Measurements from ENCODE around the gene PBLD.
A peak's percentile ranks its signal among the peaks of the same experiment; 100 is the strongest.

PBLD gene

DNA sequence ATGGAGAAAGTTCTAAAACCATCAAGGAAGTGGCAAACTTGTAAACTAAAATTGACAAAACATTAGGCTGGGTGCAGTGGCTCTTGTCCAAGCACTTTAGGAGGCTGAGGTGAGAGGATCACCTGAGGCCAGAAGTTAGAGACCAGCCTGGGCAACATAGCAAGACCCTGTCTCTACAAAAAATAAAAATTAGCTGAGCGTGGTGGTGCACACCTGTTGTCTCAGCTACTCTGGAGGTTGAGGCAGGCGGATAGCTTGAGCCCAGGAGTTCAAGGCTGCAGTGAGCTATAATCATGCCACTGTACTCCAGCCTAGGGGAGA lies 30.3 kb downstream of the PBLD start:
- in situ Hi-C loops (cut with MboI; ENCODE audit: low sequenced_read_pairs, unreplicated experiment): loop anchor here (25.0 kb wide), 1 partner anchor 440 kb away; no protein-coding TSS in a partner anchor
- no peak for TF ChIP-seq CTCF (IDR thresholded peaks at IDR 0.05; ENCODE audit: borderline replicate concordance, control extremely low read depth, extremely low read depth, insufficient read depth, missing control alignments)
- DNase-seq (ENCODE audit: low spot score): no peak

DNA sequence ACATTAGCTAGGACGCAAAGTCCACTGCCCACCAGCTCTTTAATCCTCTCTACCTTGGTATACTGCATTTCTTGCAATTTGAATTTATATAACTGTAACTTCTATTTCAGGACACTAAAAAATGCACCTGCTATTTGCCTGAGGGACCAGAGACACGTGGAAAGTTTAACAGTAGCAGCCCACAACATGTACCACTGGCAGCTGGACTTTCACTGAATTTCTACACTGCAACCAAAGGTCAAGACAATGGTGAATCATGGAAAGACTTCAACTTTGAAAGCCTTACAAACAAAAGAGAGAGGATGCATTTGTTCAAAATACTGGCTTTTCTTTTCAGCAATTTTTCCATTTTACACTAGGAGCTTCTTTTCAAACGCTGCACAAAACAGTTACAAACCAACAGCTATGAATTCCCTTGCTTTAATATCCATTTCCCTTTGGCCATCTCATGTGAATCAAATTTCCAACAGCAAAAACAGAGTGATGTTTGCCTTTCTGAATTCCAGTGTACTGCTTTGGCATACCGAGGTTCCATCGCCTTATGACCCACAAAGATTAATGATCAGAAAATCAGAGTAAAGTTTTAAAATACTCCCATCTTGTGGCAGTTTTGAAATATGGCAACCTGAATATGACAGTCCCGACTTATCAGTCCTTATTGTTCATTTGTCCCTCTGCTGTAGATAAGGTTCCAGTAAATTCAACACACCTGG lies 30.8 kb downstream of the PBLD start:
- TF ChIP-seq CTCF (IDR thresholded peaks at IDR 0.05; ENCODE audit: borderline replicate concordance, control extremely low read depth, extremely low read depth, insufficient read depth, missing control alignments): peak; percentile 34
- DNase-seq (ENCODE audit: low spot score): peak; percentile 55
- in situ Hi-C loops (cut with MboI; ENCODE audit: low sequenced_read_pairs, unreplicated experiment): loop anchor here (25.0 kb wide), 1 partner anchor 440 kb away; no protein-coding TSS in a partner anchor

GRCh38 chr10:68301301-68301700 lies 31.4 kb downstream of the PBLD start:
- in situ Hi-C loops (cut with MboI; ENCODE audit: low sequenced_read_pairs, unreplicated experiment): loop anchor here (25.0 kb wide), 1 partner anchor 439 kb away; no protein-coding TSS in a partner anchor
- no peak for DNase-seq (ENCODE audit: low spot score)
- no peak for TF ChIP-seq CTCF (IDR thresholded peaks at IDR 0.05; ENCODE audit: borderline replicate concordance, control extremely low read depth, extremely low read depth, insufficient read depth, missing control alignments)

GRCh38 chr10:68296843-68297663 lies 35.7 kb downstream of the PBLD start:
- no peak for DNase-seq (ENCODE audit: low spot score)
- TF ChIP-seq CTCF (IDR thresholded peaks at IDR 0.05; ENCODE audit: borderline replicate concordance, control extremely low read depth, extremely low read depth, insufficient read depth, missing control alignments): no peak
- in situ Hi-C loops (cut with MboI; ENCODE audit: low sequenced_read_pairs, unreplicated experiment): loop anchor here (10.0 kb wide), 1 partner anchor 82 kb away; no protein-coding TSS in a partner anchor

DNA sequence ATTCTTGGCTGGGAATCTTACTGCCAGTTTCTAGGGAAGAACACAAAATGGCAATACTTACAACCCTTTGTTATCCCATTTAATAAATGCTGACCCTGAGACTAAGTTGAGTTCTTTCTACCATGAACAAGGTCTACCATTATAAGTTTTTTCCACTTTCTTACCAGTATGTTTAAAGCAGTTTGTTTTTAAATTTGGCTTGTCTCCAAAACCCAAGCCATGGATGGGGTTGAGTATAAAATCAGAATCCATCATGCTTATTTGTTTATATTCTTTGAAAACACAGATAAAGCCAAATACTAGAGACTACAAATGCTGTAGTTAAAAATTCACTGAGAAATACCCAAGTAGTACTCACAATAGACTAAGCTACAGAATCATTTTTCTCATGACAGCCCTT lies 42.0 kb downstream of the PBLD start:
- DNase-seq (ENCODE audit: low spot score): no peak
- in situ Hi-C loops (cut with MboI; ENCODE audit: low sequenced_read_pairs, unreplicated experiment): loop anchor here (10.0 kb wide), 1 partner anchor 76 kb away; no protein-coding TSS in a partner anchor
- no peak for TF ChIP-seq CTCF (IDR thresholded peaks at IDR 0.05; ENCODE audit: borderline replicate concordance, control extremely low read depth, extremely low read depth, insufficient read depth, missing control alignments)

DNA sequence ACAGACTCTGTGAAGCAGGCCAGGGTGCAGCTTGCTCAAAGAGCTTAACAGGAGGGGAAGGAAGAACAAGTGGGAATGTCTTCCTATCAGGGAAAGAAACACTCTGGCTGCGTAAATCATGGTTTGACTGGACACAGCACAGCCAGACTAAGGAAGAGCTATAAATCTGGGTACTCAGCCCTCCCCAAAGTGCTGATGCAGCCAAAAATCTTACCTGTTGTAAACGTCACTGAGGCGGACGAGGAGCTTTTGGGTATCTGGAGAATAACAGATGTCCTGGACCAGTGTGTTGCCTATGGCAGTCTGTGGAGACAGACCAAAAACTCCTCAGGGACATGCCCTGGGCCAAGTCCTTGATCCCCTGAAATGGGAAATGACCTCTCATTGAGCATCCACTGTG lies 44.0 kb downstream of the PBLD start:
- DNase-seq (ENCODE audit: low spot score): no peak
- no peak for TF ChIP-seq CTCF (IDR thresholded peaks at IDR 0.05; ENCODE audit: borderline replicate concordance, control extremely low read depth, extremely low read depth, insufficient read depth, missing control alignments)
- in situ Hi-C loops (cut with MboI; ENCODE audit: low sequenced_read_pairs, unreplicated experiment): no loop called here
